ENCODE measurements around the gene CAB39L. TPM values are rescaled to one million over a fixed set of nuclear protein-coding genes. Genes with fewer than 3 reads are reported as not detected.

Gene CAB39L
- polyA plus RNA-seq, 1 donor (not counting 4 experiments of a cell fraction or from before 2014, with no cell fraction given): 10.1 TPM

DNA sequence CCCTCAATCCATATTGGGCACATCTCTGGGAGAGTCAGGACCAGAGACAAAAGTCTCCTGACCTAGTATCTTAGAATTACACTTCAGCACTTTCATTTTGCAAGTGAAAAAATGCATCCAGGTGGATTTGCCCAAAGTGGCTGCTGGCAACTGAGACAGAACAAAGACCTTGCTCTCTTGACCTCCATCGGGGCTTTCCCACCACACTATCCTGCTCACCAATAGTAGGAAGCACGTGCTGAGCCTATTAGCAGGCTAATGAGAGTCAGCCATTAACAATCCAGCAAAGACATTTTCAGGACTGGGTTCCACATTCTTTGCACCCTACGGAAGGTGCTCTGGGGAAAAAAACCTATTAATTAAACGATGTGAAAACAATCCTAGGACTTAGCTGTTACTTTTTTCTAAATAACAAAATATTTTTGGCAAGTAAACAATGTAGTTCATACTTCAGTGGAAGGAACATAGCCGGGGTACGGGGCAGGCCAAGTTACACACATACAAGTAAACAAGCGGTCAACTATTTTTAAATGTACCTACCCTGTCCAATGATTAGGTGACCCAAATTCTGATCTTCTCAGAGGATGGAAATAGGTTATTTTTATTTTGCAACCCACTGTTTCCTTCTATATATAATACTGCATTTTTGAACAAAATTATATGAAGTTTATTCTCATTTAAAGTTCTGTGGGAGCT, 117.5 kb downstream of the CAB39L start:
- TF ChIP-seq EZH2 (IDR thresholded peaks at IDR 0.05; ENCODE audit: low read length): no peak
- TF ChIP-seq, protein P1, sequence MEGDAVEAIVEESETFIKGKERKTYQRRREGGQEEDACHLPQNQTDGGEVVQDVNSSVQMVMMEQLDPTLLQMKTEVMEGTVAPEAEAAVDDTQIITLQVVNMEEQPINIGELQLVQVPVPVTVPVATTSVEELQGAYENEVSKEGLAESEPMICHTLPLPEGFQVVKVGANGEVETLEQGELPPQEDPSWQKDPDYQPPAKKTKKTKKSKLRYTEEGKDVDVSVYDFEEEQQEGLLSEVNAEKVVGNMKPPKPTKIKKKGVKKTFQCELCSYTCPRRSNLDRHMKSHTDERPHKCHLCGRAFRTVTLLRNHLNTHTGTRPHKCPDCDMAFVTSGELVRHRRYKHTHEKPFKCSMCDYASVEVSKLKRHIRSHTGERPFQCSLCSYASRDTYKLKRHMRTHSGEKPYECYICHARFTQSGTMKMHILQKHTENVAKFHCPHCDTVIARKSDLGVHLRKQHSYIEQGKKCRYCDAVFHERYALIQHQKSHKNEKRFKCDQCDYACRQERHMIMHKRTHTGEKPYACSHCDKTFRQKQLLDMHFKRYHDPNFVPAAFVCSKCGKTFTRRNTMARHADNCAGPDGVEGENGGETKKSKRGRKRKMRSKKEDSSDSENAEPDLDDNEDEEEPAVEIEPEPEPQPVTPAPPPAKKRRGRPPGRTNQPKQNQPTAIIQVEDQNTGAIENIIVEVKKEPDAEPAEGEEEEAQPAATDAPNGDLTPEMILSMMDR (optimal IDR thresholded peaks at IDR 0.05 in 1 of 3, IDR thresholded peaks at IDR 0.05 in 1 of 3, conservative IDR thresholded peaks at IDR 0.05 in 1 of 3; ENCODE audit: extremely low read depth in 1 of 3, insufficient read depth in 2 of 3, low read length in 3 of 3): no peak
- Histone ChIP-seq H3K36me3 (ENCODE audit: control insufficient read depth in 2 of 2, extremely low read depth in 1 of 2, insufficient read depth in 2 of 2, low read length in 2 of 2) (no peaks in the 10 kb centered on the region), H3K4me3 (ENCODE audit: control insufficient read depth in 2 of 3, extremely low read depth in 1 of 3, insufficient read depth in 2 of 3, low read depth in 1 of 3, low read length in 3 of 3) (no peak overlapping the region), H4K20me1 (ENCODE audit: control insufficient read depth, extremely low read depth, insufficient read depth, low read length) (no peaks in the 10 kb centered on the region), H3K27me3 (ENCODE audit: control insufficient read depth, extremely low read depth, insufficient read depth, low read length) (no peaks in the 10 kb centered on the region), H3K9me3 (ENCODE audit: control insufficient read depth, low read depth, low read length) (no peaks in the 10 kb centered on the region), H3K27ac (ENCODE audit: control insufficient read depth, insufficient read depth, low read length) (no peak overlapping the region), H3K4me1 (ENCODE audit: control insufficient read depth, extremely low read depth, insufficient read depth, low read length) (no peaks in the 10 kb centered on the region), H3K9me1 (ENCODE audit: control insufficient read depth, extremely low read depth, insufficient read depth, low read length) (no peaks in the 10 kb centered on the region), H2AFZ (ENCODE audit: control insufficient read depth, low read length) (no peak overlapping the region), H3K79me2 (ENCODE audit: control insufficient read depth, insufficient read depth, low read length) (no peaks in the 10 kb centered on the region), H3K9ac (ENCODE audit: control insufficient read depth, extremely low read depth, insufficient read depth, low read length) (no peak overlapping the region), H3K4me2 (ENCODE audit: control insufficient read depth, extremely low read depth, insufficient read depth, low read depth, low read length) (no peak overlapping the region)
- dilution Hi-C loops (cut with MboI; ENCODE audit: extremely low pct_ligation_motif_present, low sequenced_read_pairs): no loop called here
- FAIRE-seq (no peak), DNase-seq (ENCODE audit: low read depth, low spot score) (no peak)

DNA sequence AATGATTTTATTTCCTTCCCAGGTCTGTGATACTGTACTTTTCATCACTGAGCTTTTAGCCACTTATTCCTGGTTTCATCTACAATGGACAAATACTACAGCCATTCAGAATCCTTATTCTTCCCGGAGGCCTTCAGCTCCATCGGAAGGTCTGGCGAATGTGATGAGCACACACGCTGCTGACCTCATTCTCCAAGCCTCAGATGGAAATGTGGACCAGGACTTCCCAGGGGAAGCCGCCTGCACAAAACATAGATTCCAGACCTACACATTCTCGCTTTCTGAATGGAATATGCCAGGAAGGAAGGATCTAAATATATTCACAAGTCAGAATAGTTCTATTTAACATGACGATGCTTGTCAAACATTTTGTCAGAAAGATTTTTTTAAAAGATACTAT, 120.5 kb downstream of the CAB39L start:
- no peaks in the 10 kb centered on the region for H3K4me1 ChIP-seq (ENCODE audit: control insufficient read depth, extremely low read depth, insufficient read depth, low read length)
- no peaks in the 10 kb centered on the region for H3K27me3 ChIP-seq (ENCODE audit: control insufficient read depth, extremely low read depth, insufficient read depth, low read length)
- FAIRE-seq (no peak), DNase-seq (ENCODE audit: low read depth, low spot score) (no peak)
- H3K79me2 ChIP-seq (ENCODE audit: control insufficient read depth, insufficient read depth, low read length): no peaks in the 10 kb centered on the region
- no peak overlapping the region for H3K9ac ChIP-seq (ENCODE audit: control insufficient read depth, extremely low read depth, insufficient read depth, low read length)
- no peak overlapping the region for H3K27ac ChIP-seq (ENCODE audit: control insufficient read depth, insufficient read depth, low read length)
- H3K4me2 ChIP-seq (ENCODE audit: control insufficient read depth, extremely low read depth, insufficient read depth, low read depth, low read length): no peak overlapping the region
- no peaks in the 10 kb centered on the region for H3K9me3 ChIP-seq (ENCODE audit: control insufficient read depth, low read depth, low read length)
- no peaks in the 10 kb centered on the region for H4K20me1 ChIP-seq (ENCODE audit: control insufficient read depth, extremely low read depth, insufficient read depth, low read length)
- H2AFZ ChIP-seq (ENCODE audit: control insufficient read depth, low read length): no peak overlapping the region
- dilution Hi-C loops (cut with MboI; ENCODE audit: extremely low pct_ligation_motif_present, low sequenced_read_pairs): loop anchor here (25.0 kb wide), 1 partner anchor 114 kb away; the partner anchor contains the start of genes CAB39L and SETDB2
- H3K9me1 ChIP-seq (ENCODE audit: control insufficient read depth, extremely low read depth, insufficient read depth, low read length): no peaks in the 10 kb centered on the region
- TF ChIP-seq, protein P1 (optimal IDR thresholded peaks at IDR 0.05 in 1 of 3, IDR thresholded peaks at IDR 0.05 in 1 of 3, conservative IDR thresholded peaks at IDR 0.05 in 1 of 3; ENCODE audit: extremely low read depth in 1 of 3, insufficient read depth in 2 of 3, low read length in 3 of 3): no peak
- TF ChIP-seq EZH2 (IDR thresholded peaks at IDR 0.05; ENCODE audit: low read length): no peak
- no peak overlapping the region for H3K4me3 ChIP-seq (ENCODE audit: control insufficient read depth in 2 of 3, extremely low read depth in 1 of 3, insufficient read depth in 2 of 3, low read depth in 1 of 3, low read length in 3 of 3)
- no peaks in the 10 kb centered on the region for H3K36me3 ChIP-seq (ENCODE audit: control insufficient read depth in 2 of 2, extremely low read depth in 1 of 2, insufficient read depth in 2 of 2, low read length in 2 of 2)

All from keratinocyte (primary cell).